HL-60 (cell line): Measurements from ENCODE around the gene ANO1.

Experiments used
- DNase-seq, 2 experiments: peaks; one replicate each; pipeline ENCODE4 v3.0.0-alpha.2; 2010 to 2020; ENCODE audit warnings: low read depth in 1 of 2, low spot score in 1 of 2
- H3K27ac ChIP-seq: fragments of 250-450 bp; sonication (Bioruptor Pico); replicated peaks from 2 replicates; pipeline ENCODE4 v1.5.1; 2020; ENCODE audit warnings: mild to moderate bottlenecking, moderate library complexity
- H3K27me3 ChIP-seq: fragments of 250-450 bp; sonication (Bioruptor Pico); 2 replicates; pipeline ENCODE4 v1.5.1; 2021; ENCODE audit warnings: mild to moderate bottlenecking, moderate library complexity; ENCODE audit not compliant: insufficient read depth, poor library complexity, severe bottlenecking
- H3K4me3 ChIP-seq: replicated peaks from 2 replicates; pipeline ENCODE4 v1.5.1; 2011; ENCODE audit warnings: mild to moderate bottlenecking, control low read depth, low read length; ENCODE audit not compliant: insufficient read depth
- CTCF ChIP-seq: IDR thresholded peaks from one replicate; pipeline ENCODE4 v1.5.1; 2011; ENCODE audit warnings: low read length, control low read depth, inconsistent platforms; ENCODE audit not compliant: insufficient read depth
- GABPA ChIP-seq: IDR thresholded peaks from 2 replicates; pipeline ENCODE4 v1.6.1; 2012; ENCODE audit warnings: low read depth
- POLR2AphosphoS5 ChIP-seq: IDR thresholded peaks from 2 replicates; pipeline ENCODE4 v1.6.1; 2012; ENCODE audit warnings: low read depth
- REST ChIP-seq: IDR thresholded peaks from 2 replicates; pipeline ENCODE4 v1.6.1; 2012; ENCODE audit warnings: low read depth; ENCODE audit not compliant: insufficient replicate concordance
- SPI1 ChIP-seq: IDR thresholded peaks from 2 replicates; pipeline ENCODE4 v1.6.1; 2012; ENCODE audit warnings: low read depth, mild to moderate bottlenecking, borderline replicate concordance

ANO1 gene

GRCh38 chr11:70071996-70072395 lies 6.1 kb upstream of the ANO1 start:
- TF ChIP-seq CTCF (no peak), REST (no peak)
- Histone ChIP-seq H3K27ac (no peak overlapping the region), H3K27me3 (peaks cover 27% of the 10 kb centered on the region), H3K4me3 (no peak overlapping the region)
- no peak for DNase-seq

- H3K4me3 ChIP-seq: no peak overlapping the region
- no peak for DNase-seq
- no peak overlapping the region for H3K27ac ChIP-seq
- TF ChIP-seq CTCF (no peak), GABPA (no peak), POLR2AphosphoS5 (no peak), SPI1 (no peak), REST (no peak)
- peaks cover 29% of the 10 kb centered on the region for H3K27me3 ChIP-seq
Observed at GRCh38 chr11:70072461-70072860, 5.7 kb upstream of the ANO1 start.

GRCh38 chr11:70072861-70073755 lies 5.0 kb upstream of the ANO1 start:
- no peak for DNase-seq
- Histone ChIP-seq H3K4me3 (no peak overlapping the region), H3K27me3 (peaks cover 35% of the 10 kb centered on the region), H3K27ac (no peak overlapping the region)
- no peak for TF ChIP-seq SPI1
- no peak for TF ChIP-seq REST
- TF ChIP-seq GABPA: no peak
- TF ChIP-seq POLR2AphosphoS5: no peak
- no peak for TF ChIP-seq CTCF
